NCI-H1930 (cell line): ENCODE results near the gene LDLRAP1.

ENCODE experiments used
- DNase-seq, 2 experiments: peaks; one replicate each; lab custom pipeline; 2025; lab: John Stamatoyannopoulos, UW

The LDLRAP1 gene

DNA sequence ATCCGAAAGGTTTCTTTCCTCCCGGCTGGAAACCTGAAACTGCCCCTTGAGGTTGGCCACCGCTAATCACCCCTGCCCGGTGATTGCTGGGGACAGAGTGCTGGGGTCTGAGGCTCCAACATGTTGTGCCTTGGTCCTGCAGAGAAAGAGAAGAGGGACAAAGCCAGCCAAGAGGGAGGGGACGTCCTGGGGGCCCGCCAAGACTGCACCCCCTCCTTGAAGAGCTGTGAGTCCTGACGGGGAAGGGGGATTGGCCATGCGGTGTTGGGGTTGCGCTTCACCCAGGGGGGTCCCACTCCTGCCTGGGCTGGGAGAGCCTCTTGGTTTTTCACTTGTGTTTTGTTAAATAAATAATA, 19.5 kb downstream of the LDLRAP1 start:
- DNase-seq, result no peak

DNA sequence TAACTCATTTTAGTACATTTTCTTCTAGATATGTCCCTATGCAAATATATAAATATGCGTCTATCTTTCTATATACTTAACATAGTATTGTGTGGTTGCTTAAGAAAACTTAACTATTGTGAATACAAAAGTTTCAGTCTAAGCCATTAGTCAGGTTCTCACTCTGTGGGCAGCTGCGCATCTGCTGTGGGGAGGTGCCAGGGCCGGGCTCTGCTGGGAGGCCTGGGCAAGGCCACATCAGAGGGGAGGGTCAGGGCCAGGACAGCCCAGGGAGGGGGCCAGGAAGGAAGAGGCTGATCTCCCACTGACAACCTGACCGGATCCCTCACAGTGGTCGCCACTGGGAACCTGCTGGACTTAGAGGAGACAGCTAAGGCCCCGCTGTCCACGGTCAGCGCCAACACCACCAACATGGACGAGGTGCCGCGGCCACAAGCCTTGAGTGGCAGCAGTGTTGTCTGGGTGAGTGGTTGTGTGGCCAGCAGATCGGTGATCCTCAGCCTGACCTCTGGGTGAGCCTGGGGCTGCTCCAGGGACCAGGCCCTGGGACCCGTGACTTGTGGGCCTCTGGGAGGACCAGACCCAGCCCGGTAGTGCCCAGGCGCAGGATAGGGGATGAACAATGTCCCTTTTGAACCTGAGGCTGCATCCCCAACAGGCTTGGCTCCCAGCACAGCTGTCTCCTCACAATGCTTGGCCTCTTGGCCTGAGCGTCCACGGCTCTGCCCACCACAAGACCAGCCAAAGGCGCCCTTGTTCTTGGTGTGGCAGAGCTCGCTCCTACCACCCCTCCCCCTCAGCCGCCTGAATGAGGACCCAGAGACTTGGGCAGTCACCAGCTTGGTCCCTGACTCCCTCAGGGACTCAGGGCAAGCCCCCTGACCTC, 20.2 kb downstream of the LDLRAP1 start:
- DNase-seq, result no peak

DNA sequence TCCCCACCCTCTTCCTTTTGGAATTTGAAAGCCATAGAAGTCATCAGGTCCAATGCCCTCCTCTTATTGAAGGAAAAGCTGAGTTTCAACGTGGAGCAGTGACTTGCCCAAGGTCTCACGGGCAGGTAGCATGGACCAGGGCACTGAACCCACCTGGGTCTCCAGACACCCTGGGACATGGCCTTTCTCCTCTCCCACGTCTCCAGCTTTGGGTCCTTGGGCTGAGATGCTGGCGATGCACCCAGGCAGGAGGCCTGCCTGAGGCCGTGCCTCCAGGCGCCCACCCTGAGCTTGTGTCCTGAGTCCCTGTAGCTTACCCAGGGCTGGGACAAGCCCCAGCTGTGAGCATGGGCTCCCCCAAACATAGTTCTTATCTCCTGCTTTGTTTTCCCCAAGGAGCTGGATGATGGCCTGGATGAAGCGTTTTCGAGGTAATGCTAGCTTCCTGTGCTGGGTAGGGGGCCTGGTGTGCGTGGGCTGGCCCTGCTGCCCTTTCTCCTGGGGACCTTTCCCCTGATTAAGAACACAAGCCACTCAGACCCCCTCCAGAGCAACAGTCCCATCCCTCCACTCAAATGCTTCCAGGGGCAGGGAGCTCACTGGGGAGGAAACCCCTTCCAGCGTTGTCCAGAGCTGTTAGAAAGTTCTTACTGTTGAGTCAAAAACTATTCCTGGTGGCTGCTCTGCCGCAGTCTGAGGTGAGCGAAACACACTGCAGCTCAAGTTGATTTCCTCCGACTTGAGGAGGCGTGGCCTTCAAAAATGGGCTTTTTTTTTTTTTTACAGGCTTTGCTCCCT, 21.6 kb downstream of the LDLRAP1 start:
- no peak for DNase-seq

DNA sequence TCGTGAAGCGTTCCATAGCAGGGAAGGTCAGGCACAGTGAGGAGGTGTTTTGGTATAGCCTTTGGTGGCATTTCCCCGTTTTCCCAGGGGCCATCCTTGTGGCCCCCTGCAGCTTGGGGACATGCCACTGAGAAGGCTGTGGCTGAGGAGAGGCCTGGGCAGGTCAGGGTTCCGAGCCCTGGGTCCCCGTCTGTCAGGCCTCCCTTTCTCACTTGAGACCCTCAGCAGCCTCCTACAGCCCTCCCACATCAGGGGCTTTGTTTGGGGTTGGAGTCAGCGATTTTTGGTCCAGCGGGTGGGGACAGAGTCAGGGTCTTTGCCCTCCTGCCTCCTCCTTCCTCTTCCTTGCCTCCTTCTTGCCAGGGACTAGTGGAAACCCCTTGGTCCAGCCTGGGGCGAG, 22.2 kb downstream of the LDLRAP1 start:
- DNase-seq, result no peak

DNA sequence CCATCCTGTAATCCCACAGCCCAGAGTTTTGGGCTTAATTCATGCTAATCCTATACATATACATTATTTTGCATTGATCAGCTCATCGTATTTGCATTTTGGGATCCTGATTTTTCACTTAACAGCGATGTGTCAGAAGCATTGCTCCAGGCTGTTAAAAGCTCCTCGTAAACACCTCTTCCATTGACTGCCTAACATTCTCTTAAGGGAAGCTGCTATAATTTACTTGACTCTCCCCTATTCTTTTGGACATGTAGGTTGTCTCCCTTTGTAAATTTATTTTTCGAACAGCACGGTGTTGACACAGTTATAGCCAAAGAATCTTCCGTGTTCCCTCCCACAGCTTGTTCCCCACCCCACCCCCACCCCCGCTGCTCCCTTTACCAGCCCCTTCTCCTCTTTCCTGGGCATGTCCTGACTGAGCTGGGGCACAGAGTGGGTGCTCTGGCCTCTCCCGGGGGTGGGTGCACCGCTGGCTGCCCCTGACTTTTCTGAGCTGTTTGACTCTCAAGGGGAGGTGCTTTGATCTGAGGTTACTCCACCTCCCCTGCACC, 22.8 kb downstream of the LDLRAP1 start:
- DNase-seq, result no peak

DNA sequence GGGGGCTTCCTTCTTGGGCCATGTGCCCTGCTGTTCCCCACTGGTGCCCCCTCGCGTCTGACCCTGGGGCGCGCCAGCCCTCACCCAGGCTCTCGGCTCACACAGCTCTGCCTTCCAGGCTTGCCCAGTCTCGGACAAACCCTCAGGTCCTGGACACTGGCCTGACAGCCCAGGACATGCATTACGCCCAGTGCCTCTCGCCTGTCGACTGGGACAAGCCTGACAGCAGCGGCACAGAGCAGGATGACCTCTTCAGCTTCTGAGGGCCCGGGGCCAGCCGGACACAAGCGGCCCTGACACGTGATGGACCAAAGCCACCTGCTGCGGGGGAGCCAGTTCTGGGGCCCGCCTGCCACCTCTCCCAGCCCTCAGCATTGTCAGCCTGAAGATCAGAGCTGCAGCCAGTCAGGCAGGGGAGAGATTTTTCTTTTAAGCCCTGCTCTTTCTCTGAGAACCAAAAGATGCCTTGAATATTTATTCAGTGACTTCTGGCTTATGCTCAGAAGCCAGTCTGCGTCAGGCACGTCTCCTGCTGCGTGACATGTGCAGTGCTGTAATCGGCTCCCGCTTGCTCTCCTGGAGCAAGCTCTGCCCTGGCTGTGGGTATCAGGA, 23.4 kb downstream of the LDLRAP1 start:
- no peak for DNase-seq

DNA sequence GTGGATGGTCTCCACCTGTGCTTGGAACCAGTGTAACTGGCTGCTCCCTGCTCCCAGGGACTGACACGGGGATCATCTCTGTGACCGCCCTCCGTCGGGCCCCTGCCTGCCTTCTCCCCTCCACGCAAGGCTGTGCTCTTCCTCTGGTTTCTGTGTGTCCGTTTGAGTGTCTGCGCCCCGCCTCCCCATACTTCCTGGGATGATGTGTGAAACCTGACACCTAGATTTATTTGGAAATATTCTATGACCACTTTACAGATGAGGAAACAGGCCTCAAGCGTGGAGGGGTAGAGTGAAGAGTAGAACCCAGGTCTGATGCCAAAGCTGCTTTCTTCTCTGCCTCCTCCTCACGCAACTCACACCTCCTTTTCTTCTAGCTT, 24.3 kb downstream of the LDLRAP1 start:
- DNase-seq, result no peak

DNA sequence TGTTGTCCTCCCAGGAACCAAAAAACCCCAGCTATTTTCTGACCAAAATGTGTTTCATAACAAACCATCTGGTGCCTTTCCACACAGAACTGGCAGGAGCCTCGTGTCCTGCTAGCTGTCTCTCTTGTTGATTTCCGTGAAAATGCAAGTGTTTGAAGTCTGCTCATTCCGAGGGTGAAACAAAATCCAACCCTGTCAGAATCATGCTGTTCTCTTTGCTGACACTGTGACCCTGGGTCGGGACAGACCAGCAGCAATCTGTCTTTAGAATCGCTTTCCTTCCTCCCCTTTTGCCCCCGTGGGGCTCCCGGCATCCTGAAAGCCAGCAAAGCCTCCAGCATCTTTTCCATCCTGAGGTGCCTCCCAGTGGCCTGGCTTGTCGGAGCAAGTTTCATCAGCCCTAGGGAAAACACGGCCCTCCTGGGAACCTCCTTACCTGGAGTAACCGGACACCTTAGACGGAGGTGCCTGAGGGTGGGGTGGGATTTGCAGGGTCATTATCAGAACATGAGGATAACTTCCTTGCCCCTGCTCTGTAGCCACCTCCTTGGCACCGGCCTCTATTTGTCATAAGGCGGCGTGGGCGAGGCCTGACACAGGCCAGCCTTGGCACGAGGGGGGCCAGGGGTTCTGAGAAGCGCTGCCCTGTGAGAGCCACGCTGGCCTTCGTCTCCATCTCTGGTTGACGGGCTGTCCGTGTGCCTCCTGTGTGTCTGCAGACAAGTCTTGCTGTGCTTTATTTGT, 24.9 kb downstream of the LDLRAP1 start:
- peak in 1 of 2 experiments; percentile 15 for DNase-seq

DNA sequence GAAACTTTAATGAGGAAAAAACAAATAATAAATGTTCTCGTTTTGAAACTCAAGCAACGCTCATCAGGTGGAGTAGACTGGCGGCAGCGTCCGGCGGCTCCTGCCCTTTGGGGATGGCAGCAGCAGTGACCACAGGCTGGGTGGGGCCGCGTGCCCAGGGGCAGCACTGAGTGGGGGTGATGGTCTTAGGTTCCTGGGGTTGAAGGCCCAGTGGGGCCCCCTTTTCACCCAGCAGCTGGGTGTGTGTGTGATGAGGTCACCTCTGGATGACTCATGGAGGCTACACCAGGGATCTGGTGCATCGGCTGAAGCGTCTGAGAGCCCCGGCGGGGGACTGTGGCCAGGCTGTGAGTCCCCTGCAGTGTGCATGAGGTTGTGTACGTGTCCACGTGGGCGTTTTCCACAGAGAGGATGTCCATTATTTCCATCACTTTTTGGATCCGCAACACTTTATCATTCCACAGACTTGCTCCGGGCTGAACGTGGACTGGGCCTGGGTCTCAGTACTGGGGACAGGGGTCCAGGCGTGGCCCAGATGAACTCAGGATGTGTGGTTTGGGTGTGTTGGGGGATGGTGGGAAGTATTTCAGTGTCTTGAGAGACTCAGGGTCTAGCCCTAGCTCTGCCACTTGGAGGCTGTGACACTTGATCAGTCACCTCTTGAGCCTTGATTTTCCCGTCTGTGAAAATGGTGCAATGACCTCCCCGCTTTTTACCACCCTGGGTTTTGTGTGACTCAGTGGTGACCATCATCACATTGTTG, 25.6 kb downstream of the LDLRAP1 start:
- no peak for DNase-seq

DNA sequence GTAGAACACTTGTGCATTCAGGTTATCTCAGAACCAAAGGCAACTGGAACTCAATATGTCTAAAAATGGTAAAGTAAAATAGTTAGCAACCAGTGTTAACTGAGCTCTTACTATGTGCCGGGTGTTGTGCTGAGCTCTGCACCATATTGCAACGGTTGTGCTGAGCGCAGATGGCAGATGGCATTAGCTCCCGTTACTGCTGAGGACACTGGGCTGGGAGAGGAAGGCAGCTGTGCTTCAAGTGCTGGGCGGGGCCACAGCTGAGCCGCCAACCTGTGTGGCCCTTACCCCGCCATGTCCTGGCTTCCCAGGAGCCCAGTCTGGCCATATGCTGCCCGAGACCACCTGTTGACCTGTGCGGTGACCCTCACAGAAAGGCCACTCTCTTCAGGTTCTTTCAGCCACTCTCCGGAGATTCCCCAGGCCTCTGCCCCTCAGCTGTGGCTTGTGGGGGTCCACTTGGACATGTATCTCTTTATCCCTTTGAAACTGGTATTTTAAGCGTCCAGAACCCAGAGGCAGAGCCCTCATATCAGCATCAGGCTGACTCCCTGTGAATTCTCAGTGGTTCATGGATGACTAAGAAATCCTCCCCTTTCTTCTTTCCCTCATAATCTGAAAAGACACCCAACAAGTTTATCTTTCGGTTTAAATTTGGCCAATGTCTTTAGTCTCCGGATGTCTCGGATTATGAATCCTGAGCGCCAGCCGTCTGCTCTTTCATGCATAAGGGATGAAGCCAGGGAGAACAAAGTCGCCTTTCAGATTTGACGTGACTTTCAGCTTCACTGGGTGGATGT, 26.4 kb downstream of the LDLRAP1 start:
- DNase-seq, result no peak

DNA sequence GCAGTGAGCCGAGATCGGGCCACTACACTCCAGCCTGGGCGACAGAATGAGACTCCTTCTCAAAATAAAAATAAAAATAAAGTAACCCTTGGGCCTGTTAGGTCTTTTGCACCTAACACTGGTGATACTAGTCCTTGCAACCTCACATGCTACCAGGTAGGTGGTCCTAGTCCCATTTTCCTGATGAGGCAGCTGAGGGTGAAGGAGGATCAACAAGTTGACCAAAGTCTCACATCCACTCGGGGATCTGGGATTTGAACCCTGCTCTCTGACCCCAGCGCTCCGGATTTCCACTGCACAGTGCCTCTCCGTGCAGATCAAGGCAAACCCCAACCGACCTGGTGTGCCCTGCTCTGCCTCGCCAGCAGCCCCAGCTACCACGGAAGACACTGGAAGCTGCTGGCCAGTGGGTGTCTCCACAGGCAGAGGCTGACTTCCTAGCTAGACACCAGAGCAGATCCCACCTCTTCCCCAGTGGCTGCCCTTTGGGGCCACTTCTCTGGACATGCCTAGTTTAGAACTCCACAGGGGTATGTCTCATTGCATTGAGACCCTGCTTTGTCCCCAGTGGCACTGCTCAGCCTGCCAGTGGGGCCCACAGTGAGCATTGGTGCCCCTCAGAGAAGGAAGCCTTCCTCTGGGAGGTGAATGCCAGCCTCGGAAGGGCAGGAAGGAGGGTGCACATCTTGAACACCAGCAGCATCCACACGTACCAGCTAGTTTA, 27.6 kb downstream of the LDLRAP1 start:
- no peak for DNase-seq

DNA sequence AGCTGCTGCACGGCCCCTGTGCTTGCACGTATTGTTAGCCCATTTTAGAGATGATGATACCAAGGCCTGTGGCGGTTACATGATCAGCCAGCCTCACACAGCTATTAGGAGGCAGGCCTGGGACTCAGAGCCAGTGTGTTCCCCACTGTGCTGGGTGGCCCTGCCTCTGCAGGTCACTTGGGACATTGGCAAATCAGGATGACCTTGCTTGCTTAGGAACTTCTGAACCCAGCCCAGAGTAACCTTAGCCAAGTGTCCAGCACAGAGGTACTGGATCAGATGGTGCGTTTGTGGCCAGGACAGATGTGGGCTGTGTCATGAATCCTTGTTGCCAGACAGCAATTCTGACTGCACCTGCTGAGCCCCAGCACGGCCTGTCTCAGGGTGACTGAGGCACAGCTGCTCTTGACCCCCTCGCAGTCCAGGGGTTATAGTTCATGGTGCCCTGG, 28.1 kb downstream of the LDLRAP1 start:
- DNase-seq, result no peak

DNA sequence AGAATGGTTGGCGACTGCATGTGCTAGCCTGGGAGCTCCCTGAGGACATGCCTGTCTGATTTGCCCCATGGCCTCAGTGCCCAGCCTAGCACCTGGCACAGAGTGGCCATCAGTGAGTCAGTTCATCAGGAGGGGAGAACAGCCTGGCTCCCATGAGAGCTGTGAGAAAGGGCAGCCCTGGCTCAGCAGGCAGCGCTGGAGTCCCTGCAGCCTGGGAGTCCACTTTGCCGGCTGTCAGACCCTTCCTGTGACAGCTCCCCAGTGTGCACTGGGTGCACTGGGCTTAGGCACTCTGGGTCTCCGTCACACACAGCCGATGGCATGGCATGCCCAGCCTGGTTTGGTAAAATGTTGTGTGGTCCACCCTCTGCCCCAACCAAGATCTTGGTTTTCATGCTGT, 28.7 kb downstream of the LDLRAP1 start:
- no peak for DNase-seq

DNA sequence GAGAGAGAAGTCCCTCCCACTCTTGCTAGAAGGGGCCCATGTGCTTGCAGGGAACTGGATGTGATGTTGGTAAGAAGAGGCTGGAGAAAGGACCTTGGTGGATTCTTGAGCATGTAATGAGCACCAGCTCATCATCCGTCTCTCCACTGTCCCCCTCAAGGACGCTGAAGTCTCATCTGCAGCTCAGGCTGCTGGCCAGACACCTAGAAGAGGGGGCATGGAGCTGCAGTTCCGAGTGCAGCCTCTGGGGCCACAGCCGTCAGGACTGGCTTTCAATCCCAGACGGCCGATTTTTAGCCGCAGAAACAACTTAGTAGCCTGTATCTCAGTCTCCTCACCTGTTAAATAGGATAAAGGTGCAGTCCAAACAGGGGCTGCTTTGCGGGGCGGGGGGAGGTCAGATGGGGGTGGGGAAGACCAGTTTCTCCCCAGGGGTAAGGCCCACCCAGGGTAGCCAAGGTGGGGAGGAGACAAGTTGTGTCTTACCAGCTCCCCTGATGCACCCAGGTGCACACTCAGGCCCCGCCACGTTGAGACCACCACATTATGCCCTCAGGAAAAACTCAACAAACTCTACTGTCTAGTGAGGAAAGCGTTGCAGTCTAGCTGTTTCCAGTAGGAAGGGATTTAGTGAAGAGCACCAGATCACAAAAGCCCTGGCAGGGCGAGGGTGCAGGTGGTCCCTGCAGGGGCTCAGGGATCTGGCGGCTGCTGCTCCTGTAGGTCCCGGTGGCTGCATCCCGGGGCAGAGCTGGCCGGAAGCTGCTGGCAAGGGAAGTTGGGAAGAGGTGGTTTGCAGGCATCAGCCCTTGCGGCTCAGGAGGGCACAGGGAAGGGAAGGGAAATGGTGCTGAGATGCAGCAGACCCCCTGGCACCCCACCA, 29.5 kb downstream of the LDLRAP1 start:
- no peak for DNase-seq

DNA sequence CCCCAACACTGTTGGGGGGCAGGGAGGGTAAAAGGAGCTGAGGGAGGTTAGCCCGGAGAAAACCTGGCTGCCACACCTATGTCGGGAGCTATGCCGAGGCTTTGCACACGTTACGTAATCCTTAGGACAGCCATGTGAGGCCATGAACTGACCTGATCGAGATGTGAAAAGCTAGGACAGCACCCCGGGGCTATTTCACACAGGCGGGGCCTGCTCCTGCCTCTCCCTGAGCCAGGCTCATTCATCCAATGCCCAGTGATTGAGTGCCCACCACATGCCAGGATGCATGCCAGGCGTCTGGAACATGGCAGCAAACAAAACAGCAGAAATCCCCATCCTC, 30.2 kb downstream of the LDLRAP1 start:
- no peak for DNase-seq

DNA sequence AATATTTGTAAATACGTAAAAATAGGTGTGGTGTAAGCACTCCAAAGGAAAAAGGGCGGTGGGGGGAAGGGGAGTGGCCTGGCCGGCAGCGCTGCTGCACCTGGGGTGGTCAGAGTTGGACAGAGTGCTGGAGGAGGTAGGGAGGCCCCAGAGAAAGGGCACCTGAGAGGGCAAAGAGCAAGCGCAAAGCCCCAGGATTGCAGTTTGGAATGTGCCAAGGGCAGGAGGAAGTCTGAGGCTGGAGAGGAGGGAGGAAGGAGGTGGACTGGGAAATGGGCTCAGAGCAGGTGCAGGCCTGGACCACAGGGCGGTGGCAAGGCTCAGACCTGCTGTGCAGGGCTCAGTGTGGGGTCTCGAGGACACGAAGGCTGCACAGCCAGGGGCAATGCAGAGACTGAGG, 30.6 kb downstream of the LDLRAP1 start:
- no peak for DNase-seq

DNA sequence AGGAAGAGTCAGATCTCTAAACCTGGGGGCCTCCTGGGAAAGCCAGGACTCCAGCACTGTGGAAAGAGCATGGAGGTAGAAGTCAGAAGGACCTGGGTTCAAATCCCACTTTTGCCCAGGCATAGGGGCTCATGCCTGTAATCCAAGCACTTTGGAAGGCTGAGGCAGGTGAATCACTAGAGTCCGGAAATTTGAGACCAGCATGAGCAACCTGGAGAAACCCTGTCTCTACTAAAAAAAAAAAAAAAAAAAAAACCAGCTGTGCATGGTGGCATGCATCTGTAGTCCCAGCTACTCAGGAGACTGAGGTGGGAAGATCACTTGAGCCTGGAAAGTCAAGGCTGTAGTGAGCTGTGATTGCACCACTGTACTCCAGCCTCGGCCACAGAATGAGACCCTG, 31.8 kb downstream of the LDLRAP1 start:
- no peak for DNase-seq

DNA sequence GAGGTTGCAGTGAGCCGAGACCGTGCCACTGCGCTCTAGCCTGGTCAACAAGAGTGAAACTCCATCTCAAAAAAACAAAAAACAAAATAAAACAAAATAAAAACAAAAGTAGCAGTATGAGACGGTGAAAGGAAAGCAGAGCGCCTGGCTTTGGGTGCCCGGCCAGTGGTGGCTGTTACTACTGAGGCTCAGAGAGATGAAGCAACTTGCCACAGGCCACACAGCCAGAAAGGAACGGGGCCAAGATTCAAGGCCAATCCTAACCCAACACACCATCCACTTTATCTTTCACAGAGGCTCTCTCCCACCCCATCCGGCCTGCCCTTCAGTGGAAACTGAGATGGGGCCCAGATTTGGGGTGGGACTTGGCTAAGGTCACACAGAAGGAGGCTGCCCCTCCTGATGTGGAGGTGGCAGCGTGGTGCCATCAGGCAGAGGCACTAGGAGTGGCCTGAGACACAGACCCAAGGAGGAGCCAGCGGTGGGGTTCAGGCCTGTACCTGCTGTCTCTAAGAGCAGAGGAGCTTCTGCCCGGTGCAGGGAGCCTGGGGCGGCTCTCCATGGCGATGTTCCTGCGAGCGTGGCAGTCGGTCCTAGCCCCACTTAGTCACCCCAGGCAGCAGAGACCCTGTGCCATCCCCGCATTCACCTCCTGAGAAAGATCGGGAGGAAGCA, 33.2 kb downstream of the LDLRAP1 start:
- no peak for DNase-seq
